ENCODE data around the gene GPS2.

- TF ChIP-seq, protein P1, sequence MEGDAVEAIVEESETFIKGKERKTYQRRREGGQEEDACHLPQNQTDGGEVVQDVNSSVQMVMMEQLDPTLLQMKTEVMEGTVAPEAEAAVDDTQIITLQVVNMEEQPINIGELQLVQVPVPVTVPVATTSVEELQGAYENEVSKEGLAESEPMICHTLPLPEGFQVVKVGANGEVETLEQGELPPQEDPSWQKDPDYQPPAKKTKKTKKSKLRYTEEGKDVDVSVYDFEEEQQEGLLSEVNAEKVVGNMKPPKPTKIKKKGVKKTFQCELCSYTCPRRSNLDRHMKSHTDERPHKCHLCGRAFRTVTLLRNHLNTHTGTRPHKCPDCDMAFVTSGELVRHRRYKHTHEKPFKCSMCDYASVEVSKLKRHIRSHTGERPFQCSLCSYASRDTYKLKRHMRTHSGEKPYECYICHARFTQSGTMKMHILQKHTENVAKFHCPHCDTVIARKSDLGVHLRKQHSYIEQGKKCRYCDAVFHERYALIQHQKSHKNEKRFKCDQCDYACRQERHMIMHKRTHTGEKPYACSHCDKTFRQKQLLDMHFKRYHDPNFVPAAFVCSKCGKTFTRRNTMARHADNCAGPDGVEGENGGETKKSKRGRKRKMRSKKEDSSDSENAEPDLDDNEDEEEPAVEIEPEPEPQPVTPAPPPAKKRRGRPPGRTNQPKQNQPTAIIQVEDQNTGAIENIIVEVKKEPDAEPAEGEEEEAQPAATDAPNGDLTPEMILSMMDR (conservative IDR thresholded peaks at IDR 0.05; ENCODE audit: low read length) = no peak
- TF ChIP-seq EZH2phosphoT487 (IDR thresholded peaks at IDR 0.05; ENCODE audit: borderline replicate concordance) = no peak
Observed at GRCh38 chr17:7355573-7355972, 40.4 kb upstream of the GPS2 start.

Data from Loucy (cell line).